HG03457 (cell line): ENCODE measurements around the gene KCNA10.

Experiments
- ATAC-seq: cut with Tn5 transposase; IDR thresholded peaks from one replicate; pipeline ENCODE4 v1.9.1; 2021; ENCODE audit warnings: moderate number of reproducible peaks; ENCODE audit not compliant: unreplicated experiment

The KCNA10 gene

GRCh38 chr1:110519125-110519810 is at the start of gene KCNA10:
Gene KCNA10 (minus strand): TSS chr1:110519175. CDS start chr1:110518787, 388 bp downstream.
- no peak for ATAC-seq

DNA sequence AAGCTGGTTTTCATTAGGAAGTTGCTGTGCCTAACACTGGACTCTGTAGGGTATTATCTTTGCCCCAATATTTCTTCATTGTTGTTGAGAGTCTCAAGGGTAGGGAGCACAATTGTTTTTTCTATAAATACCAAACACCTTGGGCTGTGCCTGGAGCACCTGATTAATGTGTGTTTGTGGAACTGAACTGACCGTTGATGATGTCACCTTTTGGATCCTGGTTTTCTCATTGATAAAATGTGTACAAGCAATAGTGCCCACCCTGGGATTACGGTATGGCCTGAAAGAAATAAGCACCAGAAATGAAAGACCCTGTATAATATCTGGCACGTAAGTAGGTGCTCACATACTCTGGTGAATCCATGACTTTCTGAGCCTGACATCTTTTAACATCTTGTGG is 47.9 kb upstream of the KCNA10 start:
- no peak for ATAC-seq

DNA sequence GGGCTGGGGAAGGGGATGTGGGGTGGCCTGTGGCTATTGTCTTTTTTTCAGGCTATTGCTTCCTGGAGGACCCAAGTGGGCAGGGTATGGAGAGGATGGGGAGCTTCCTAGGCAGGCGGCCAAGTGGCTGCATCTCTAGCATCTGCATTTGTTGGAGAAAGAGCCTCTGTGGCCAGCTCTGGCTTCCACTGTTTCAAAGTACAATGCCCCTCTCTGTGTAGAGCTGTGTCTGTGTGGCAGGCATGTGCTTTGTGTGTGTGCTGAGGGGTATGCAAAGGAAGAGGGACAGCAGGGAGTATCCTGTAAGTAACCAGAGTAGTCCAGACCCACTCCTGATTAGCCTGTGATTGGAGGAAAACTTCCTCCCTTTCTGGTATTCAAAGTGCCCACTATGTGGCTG is 46.6 kb upstream of the KCNA10 start:
- no peak for ATAC-seq

- no peak for ATAC-seq
These were observed 44.1 kb upstream of the KCNA10 start for GRCh38 chr1:110563089-110563488.

DNA sequence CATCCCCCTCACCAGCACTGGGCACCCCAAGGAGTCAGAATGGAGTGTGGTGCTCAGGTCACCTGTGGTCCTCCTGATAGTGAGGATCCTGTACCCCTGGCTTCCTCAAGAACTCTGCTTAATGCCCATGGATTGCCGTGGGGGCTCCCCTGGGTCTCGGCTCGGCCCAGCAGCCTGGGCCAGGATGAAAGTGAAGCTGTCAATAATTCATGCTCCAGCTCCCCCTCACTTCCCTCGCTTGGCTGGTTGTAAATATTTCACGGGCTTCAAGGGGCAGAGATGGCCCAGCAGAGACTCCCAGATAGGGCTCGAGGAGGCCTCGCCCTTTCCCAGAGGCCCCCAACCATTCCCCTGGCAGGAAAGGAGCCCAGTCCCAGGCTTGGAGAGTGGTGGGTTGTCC is 42.6 kb upstream of the KCNA10 start:
- no peak for ATAC-seq

GRCh38 chr1:110559157-110559556 is 40.2 kb upstream of the KCNA10 start:
- no peak for ATAC-seq

- no peak for ATAC-seq
These were observed 38.5 kb upstream of the KCNA10 start for GRCh38 chr1:110557481-110557880.

GRCh38 chr1:110556471-110556807 is 37.5 kb upstream of the KCNA10 start:
- ATAC-seq, result no peak

GRCh38 chr1:110555807-110556470 is 37.0 kb upstream of the KCNA10 start:
- ATAC-seq, result no peak

- no peak for ATAC-seq
These were observed 36.2 kb upstream of the KCNA10 start for GRCh38 chr1:110554871-110555801.

GRCh38 chr1:110551278-110551809 is 32.4 kb upstream of the KCNA10 start:
- no peak for ATAC-seq

DNA sequence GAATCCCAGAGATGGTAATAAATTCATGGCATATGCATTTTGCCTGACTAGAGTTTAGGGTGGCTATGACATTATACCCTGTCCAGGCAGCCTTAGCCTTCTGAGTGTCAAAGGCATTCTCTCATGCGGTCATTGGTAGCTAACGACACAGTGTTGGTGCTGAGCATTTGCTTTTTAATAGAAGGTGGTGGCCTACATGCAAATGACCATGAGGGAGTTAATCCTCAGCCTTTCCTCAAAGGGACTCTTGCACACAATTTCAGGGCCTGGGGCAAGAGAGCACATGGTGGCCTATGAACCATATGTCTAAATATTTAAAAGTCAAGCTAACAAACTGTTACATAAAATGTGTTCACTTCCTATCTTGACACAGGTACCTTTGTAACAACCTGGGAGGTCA is 30.9 kb upstream of the KCNA10 start:
- no peak for ATAC-seq

GRCh38 chr1:110548381-110548780 is 29.4 kb upstream of the KCNA10 start:
- ATAC-seq, result no peak

GRCh38 chr1:110547017-110547416 is 28.0 kb upstream of the KCNA10 start:
- no peak for ATAC-seq

GRCh38 chr1:110545492-110545891 is 26.5 kb upstream of the KCNA10 start:
- ATAC-seq, result no peak

- no peak for ATAC-seq
These were observed 25.8 kb upstream of the KCNA10 start for GRCh38 chr1:110544753-110545152.

- no peak for ATAC-seq
These were observed 23.8 kb upstream of the KCNA10 start for GRCh38 chr1:110542725-110543124.

GRCh38 chr1:110541906-110542395 is 23.0 kb upstream of the KCNA10 start:
- no peak for ATAC-seq

DNA sequence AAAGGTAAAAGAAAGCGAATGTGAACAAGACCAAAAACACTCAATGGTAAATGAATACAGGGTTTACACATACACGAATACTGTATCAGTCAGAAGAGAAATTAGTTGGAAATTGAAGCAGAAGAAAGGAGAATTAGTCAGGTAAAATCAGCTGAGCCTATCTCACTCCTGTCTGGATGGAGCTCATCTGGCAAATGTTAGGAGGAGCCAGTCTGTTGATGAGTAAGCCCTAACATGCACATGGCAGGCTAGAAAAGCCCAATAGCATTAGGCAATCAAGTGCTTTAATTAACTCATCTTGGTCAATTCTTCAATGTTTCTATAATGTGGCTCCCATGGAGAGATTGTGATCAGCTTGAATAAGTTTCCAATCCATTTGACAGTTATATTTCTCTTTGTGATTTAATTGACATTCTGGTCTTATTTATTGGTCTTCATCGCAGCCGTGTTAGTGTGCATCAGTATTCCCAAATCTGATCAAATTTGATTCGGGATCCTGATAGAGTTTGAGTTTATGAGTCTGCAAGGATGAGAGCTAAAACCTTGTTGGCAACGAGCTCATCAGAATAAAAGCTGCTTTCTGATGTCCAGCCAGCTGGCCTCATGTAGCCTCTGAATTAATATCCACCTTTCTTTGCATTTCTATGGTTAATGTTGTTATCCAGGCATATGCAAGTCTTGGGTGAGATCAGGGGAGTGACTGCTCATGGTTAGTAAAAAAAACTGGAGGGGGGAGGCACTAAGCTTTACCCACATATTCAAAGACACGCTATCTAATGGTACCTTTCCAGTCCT is 22.1 kb upstream of the KCNA10 start:
- ATAC-seq, result no peak

GRCh38 chr1:110538921-110539320 is 19.9 kb upstream of the KCNA10 start:
- ATAC-seq, result no peak
